HEK293 (cell line): ENCODE results near the gene FRAS1.
A peak's percentile ranks its signal among the peaks of the same experiment; 100 is the strongest.

Experiments used
- CTCF ChIA-PET: fragments of 350-600 bp; formaldehyde crosslinking; extraction: SDS; loops from one replicate; lab custom pipeline; 2021; ENCODE audit warnings: antibody characterized with exemption; lab: Yijun Ruan, JAX
- POLR2A ChIA-PET: fragments of 300-600 bp; formaldehyde crosslinking; extraction: SDS; loops from one replicate; lab custom pipeline; 2020; ENCODE audit warnings: antibody characterized with exemption, inconsistent platforms; lab: Yijun Ruan, JAX
- H3K27ac ChIP-seq: fragments of 200-500 bp; sonication (Bioruptor generic); 2 replicates; pipeline ENCODE4 v1.5.1; 2014; ENCODE audit warnings: low read depth, low read length, control low read depth, inconsistent platforms; ENCODE audit errors: extremely low read depth
- H3K36me3 ChIP-seq, 2 experiments: fragments of 200-500 bp in 1 of 2; sonication (Bioruptor generic) in 1 of 2; 1 replicate in 1 of 2; 2 replicates in 1 of 2; pipeline ENCODE4 v1.5.1; 2014 to 2017; ENCODE audit warnings: inconsistent platforms in 2 of 2, low read length in 2 of 2; ENCODE audit not compliant: control insufficient read depth in 2 of 2, insufficient read depth in 1 of 2
- H3K4me1 ChIP-seq: fragments of 200-500 bp; sonication (Bioruptor generic); 2 replicates; pipeline ENCODE4 v1.5.1; 2014; ENCODE audit warnings: mild to moderate bottlenecking, low read length, inconsistent platforms; ENCODE audit not compliant: control insufficient read depth, insufficient read depth
- H3K4me3 ChIP-seq: 2 replicates; pipeline ENCODE4 v1.5.1; 2011; ENCODE audit warnings: low read depth, mild to moderate bottlenecking, control low read depth, low read length, moderate library complexity
- H3K9me3 ChIP-seq: fragments of 200-500 bp; sonication (Bioruptor generic); 2 replicates; pipeline ENCODE4 v1.5.1; 2014; ENCODE audit warnings: low read depth, low read length, inconsistent platforms; ENCODE audit not compliant: control insufficient read depth, insufficient read depth
- HOXC10 ChIP-seq: sonication (generic); formaldehyde crosslinking; IDR thresholded peaks from 2 replicates; pipeline ENCODE4 v1.8.1; 2023; ENCODE audit warnings: mild to moderate bottlenecking, missing genetic modification reagents
- SETDB1 ChIP-seq: IDR thresholded peaks from one replicate; pipeline ENCODE4 v1.6.1; 2017; ENCODE audit warnings: mild to moderate bottlenecking, low read length, moderate library complexity, mixed read lengths; ENCODE audit not compliant: insufficient read length
- YY1 ChIP-seq: fragments of 450-650 bp; formaldehyde crosslinking; IDR thresholded peaks from 2 replicates; pipeline ENCODE4 v1.5.1; 2018; ENCODE audit warnings: missing biosample characterization, missing genetic modification characterization
- ZBTB26 ChIP-seq: fragments of 450-650 bp; formaldehyde crosslinking; optimal IDR thresholded peaks from 2 replicates; pipeline ENCODE3; 2016; ENCODE audit warnings: missing biosample characterization, mild to moderate bottlenecking, missing genetic modification characterization
- ZFP69B ChIP-seq: fragments of 450-650 bp; formaldehyde crosslinking; IDR thresholded peaks from 2 replicates; pipeline ENCODE4 v1.5.1; 2016; ENCODE audit warnings: missing biosample characterization, missing genetic modification characterization
- ZNF132 ChIP-seq: fragments of 450-650 bp; formaldehyde crosslinking; IDR thresholded peaks from 2 replicates; pipeline ENCODE4 v1.5.1; 2017; ENCODE audit warnings: missing biosample characterization, missing genetic modification characterization, borderline replicate concordance
- ZNF133 ChIP-seq: fragments of 450-650 bp; formaldehyde crosslinking; IDR thresholded peaks from 2 replicates; pipeline ENCODE4 v1.5.1; 2016; ENCODE audit warnings: missing biosample characterization, missing genetic modification characterization
- ZNF146 ChIP-seq: fragments of 450-650 bp; formaldehyde crosslinking; IDR thresholded peaks from 2 replicates; pipeline ENCODE4 v1.5.1; 2016; ENCODE audit warnings: missing biosample characterization, missing genetic modification characterization
- ZNF155 ChIP-seq: fragments of 450-650 bp; formaldehyde crosslinking; IDR thresholded peaks from 2 replicates; pipeline ENCODE4 v1.5.1; 2016; ENCODE audit warnings: missing biosample characterization, missing genetic modification characterization
- ZNF214 ChIP-seq: fragments of 450-650 bp; formaldehyde crosslinking; IDR thresholded peaks from 2 replicates; pipeline ENCODE4 v1.5.1; 2017; ENCODE audit warnings: missing biosample characterization, mild to moderate bottlenecking, missing genetic modification characterization, borderline replicate concordance
- ZNF26 ChIP-seq: fragments of 450-650 bp; formaldehyde crosslinking; IDR thresholded peaks from 2 replicates; pipeline ENCODE4 v1.5.1; 2016; ENCODE audit warnings: missing biosample characterization, missing genetic modification characterization
- ZNF280C ChIP-seq: fragments of 450-650 bp; formaldehyde crosslinking; IDR thresholded peaks from 2 replicates; pipeline ENCODE4 v1.5.1; 2016; ENCODE audit warnings: missing biosample characterization, missing genetic modification characterization
- ZNF398 ChIP-seq: fragments of 450-650 bp; formaldehyde crosslinking; IDR thresholded peaks from 2 replicates; pipeline ENCODE4 v1.5.1; 2017; ENCODE audit warnings: missing biosample characterization, missing genetic modification characterization
- ZNF433 ChIP-seq: fragments of 450-650 bp; formaldehyde crosslinking; IDR thresholded peaks from 2 replicates; pipeline ENCODE4 v1.5.1; 2016; ENCODE audit warnings: missing biosample characterization, missing genetic modification characterization, low read depth
- ZNF544 ChIP-seq: fragments of 450-650 bp; formaldehyde crosslinking; IDR thresholded peaks from 2 replicates; pipeline ENCODE4 v1.5.0; 2017; ENCODE audit warnings: missing biosample characterization, missing genetic modification characterization
- ZNF548 ChIP-seq: fragments of 450-650 bp; formaldehyde crosslinking; IDR thresholded peaks from 2 replicates; pipeline ENCODE4 v1.5.1; 2016; ENCODE audit warnings: missing biosample characterization, missing genetic modification characterization
- ZNF571 ChIP-seq: fragments of 450-650 bp; formaldehyde crosslinking; IDR thresholded peaks from 2 replicates; pipeline ENCODE4 v1.5.0; 2017; ENCODE audit warnings: missing biosample characterization, missing genetic modification characterization
- ZNF747 ChIP-seq: fragments of 450-650 bp; formaldehyde crosslinking; IDR thresholded peaks from 2 replicates; pipeline ENCODE4 v1.5.1; 2016; ENCODE audit warnings: missing biosample characterization, missing genetic modification characterization

FRAS1 gene

GRCh38 chr4:78386679-78387078 is 329.6 kb downstream of the FRAS1 start (continued):
- TF ChIP-seq YY1 (tag by site-specific recombination), result no peak

- H3K36me3 ChIP-seq, result peaks cover 0 to under 1% of the 10 kb centered on the region in 2 experiments; a peak in 1 of 3 replicates
- ChIA-PET POLR2A (no interaction called here), CTCF (no interaction called here)
- no peak overlapping the region for H3K27ac ChIP-seq
- peaks cover 3% of the 10 kb centered on the region; the same call in 1 of the 2 replicates for H3K4me1 ChIP-seq
- TF ChIP-seq ZNF571 (tag by site-specific recombination), result no peak
- no peak for TF ChIP-seq HOXC10 (CRISPR knock-in tag)
- no peak for TF ChIP-seq ZFP69B
- no peak for TF ChIP-seq ZNF280C (tag by site-specific recombination)
- no peak for TF ChIP-seq ZNF155
- no peak for TF ChIP-seq ZNF747 (tag by site-specific recombination)
- no peak for TF ChIP-seq ZNF132 (tag by site-specific recombination)
- TF ChIP-seq ZNF398, result no peak
- no peak for TF ChIP-seq ZNF214
- no peak for TF ChIP-seq ZNF26 (tag by site-specific recombination)
- TF ChIP-seq ZNF544 (tag by site-specific recombination), result no peak
- TF ChIP-seq ZNF548 (tag by site-specific recombination), result no peak
- TF ChIP-seq ZNF146 (tag by site-specific recombination), result no peak
- H3K4me3 ChIP-seq, result no peak overlapping the region
- no peaks in the 10 kb centered on the region for H3K9me3 ChIP-seq
Observed at GRCh38 chr4:78395642-78396041, 338.5 kb downstream of the FRAS1 start.

- POLR2A ChIA-PET, result no interaction called here
- no peak overlapping the region for H3K27ac ChIP-seq
- TF ChIP-seq SETDB1 (peak; percentile 57), ZNF133 (tag by site-specific recombination) (no peak), ZBTB26 (tag by site-specific recombination) (no peak), ZNF433 (tag by site-specific recombination) (no peak)
- CTCF ChIA-PET, result no interaction called here
- H3K4me1 ChIP-seq, result peaks cover 3% of the 10 kb centered on the region; the same call in 1 of the 2 replicates
- H3K9me3 ChIP-seq, result no peaks in the 10 kb centered on the region
- H3K36me3 ChIP-seq, result peaks cover 0 to 8% of the 10 kb centered on the region in 2 experiments; a peak in 1 of 3 replicates
- H3K4me3 ChIP-seq, result no peak overlapping the region
Observed at GRCh38 chr4:78396613-78397291, 339.6 kb downstream of the FRAS1 start.
